ENCODE measurements around the gene MS4A14.
"Not testable (repeated sequence)": the region's sequence is repeated elsewhere in the genome, so short reads cannot be mapped to it uniquely, and the experiment has no call there.

Gene MS4A14

GRCh38 chr11:60396382-60396781, at the start of gene MS4A14:
Gene MS4A14 (plus strand): TSS chr11:60396459. CDS start chr11:60396579, 120 bp downstream.
- no peak for DNase-seq

DNA sequence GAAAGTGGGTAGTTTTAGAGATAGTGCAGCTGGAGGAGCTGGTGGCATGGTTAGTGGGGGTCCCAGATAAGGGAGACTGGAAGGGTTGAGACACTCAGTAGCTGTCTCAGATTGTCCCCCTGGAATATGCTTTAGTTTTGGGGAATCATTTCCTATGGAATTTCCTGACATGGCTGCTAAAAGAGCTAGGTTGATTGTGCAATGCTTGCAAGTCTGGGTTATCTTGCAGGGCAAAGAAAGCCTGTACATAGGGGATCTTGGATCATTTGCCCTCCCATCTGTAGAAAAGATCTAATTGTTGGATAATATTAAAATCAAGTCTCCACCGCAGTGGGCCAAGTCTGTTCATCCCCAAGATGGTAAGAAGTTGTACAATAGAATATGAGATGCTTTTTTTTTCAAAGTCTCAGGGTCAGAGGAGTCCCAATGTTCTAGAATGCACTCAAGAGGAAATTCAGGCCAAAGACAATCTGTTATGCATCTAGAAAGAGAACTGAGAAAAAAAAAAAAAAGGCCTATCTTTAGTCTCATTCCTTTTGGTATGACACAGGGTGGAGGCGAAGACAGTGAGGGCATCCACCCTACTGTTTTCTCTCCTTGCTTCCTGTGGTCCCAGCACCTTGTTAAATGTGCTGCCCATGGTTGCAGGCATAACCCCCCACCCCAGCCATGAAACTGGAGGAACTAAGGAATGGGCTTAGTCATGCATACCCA, 49.0 kb upstream of the MS4A14 start:
- no peak for DNase-seq

- no peak for DNase-seq
These were observed 48.1 kb upstream of the MS4A14 start for GRCh38 chr11:60348116-60348515.

GRCh38 chr11:60349990-60350389, 46.3 kb upstream of the MS4A14 start:
- no peak for DNase-seq

DNA sequence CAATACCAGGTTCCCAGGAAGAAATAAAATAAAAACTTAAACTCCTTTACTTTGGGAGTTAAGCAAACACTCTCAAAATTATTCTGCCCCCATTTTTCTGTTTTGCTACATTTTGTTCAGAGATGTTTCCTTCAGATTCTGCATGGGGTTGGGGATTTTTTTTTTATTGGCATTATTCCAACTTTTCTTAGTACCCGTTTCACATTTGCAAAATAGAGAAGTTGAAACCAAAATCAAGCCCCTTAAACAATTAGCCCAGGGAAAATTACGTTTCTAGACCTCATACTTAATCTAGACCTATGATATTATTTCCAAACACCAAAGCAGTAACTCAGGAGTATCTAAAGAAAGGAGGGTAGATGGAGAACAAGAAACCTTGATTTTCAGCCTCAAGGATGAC, 38.5 kb upstream of the MS4A14 start:
- no peak for DNase-seq

GRCh38 chr11:60360621-60361020, 35.6 kb upstream of the MS4A14 start:
- no peak for DNase-seq

GRCh38 chr11:60362241-60362640, 34.0 kb upstream of the MS4A14 start:
- DNase-seq: no peak

DNA sequence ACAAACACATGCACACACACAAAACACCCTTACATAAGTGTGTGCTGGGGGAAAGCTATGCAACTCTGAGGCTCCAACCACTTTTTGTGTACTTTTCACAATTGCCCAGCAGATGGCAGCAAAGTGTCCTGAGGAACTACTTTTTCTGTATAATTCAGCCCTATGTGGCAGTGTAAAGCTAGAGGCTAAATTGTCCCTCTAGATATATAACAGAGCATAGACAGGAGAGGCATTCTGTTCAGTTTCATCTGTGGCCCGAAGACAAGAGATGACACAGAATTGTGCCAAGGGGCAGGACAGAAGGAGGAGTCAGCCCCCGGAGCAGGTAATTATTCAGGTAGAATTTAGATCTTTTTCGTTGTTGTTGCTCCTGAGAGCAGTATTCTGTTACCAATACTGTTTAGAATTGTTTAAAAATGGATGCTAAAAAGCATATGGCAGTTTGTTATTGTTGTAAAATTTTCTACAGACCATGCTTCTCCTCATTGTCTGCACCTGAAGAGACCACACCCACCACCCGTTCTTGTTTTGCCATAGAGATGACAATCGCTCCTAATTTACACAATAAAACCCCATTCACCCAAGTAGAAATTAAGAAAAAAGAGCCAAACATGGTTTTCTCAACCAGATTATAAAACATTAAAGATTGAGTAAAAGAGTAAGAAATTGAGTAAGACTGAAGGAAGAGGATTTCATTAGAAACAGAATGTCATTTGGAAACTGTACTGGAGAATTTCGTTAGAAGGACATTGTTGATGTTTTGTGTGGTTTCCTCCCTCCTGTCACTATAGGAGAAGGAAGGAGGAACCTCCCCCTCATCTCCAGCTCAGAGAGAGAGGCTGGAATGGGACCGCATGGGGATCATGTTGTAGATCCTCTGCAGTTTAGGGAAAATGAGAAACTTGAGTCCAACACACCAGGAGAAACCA, 32.5 kb upstream of the MS4A14 start:
- peak; percentile 33 for DNase-seq

DNA sequence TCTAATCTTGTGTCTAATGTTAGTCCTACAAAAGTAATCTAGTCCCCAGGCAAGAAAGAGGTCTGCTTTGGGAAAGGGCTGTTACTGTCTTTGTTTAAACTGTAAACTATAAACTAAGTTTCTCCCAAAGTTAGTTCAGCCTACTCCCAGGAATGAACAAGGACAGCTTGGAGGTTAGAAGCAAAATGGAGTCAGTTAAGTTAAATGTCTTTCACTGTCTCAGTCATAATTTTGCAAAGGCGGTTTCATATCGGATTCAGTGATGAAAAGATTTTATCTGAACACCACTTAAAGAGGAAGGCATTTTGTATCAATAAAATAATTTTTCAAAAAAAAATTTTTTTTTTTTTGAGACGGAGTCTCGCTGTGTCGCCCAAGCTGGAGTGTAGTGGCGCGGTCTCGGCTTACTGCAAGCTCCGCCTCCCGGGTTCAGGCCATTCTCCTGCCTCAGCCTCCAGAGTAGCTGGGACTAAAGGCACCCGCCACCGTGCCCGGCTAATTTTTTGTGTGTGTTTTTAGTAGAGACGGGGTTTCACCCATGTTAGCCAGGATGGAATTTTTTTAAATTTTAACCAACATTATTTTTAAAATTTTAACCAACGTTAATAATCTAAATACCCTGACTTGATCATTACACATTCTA, 29.9 kb upstream of the MS4A14 start:
- DNase-seq: not testable (repeated sequence)

- no peak for DNase-seq
These were observed 29.2 kb upstream of the MS4A14 start for GRCh38 chr11:60367009-60367408.

DNA sequence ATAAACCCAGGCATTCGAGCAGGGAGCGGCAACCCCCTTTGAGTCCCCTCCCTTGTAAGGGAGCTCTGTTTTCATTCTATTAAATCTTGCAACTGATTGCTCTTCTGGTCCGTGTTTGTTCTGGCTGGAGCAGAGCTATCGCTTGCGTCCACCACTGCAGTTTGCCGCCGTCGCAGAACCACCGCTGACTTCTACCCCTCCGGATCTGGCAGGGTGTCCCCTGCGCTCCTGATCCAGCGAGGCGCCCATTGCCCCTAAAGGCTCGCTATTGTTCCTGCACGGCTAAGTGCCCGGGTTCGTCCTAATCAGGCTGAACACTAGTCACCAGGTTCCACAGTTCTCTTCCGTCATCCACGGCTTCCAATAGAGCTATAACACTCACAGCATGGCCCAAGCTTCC, 28.4 kb upstream of the MS4A14 start:
- DNase-seq: no peak

GRCh38 chr11:60370252-60370810, 25.9 kb upstream of the MS4A14 start:
- DNase-seq: no peak

GRCh38 chr11:60370811-60371298, 25.4 kb upstream of the MS4A14 start:
- no peak for DNase-seq

DNA sequence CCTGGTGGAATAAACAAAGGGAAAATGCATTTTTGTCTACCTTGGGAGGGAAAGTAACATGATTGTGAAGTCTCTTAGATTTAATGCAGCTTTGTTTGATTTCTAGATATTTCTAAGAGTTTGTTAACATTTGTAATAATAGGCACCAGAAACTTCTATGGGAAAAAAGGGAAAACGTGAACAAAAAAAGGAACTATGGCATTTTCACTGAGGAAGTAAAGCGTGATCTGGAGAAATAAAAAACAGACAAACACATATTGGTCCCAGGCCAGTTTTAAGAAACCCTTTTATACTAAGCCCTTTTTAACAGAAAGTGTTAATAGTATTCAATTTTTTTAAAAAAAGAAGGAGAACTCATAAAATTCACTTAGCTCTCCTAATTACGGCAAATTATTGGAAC, 24.9 kb upstream of the MS4A14 start:
- no peak for DNase-seq

GRCh38 chr11:60371854-60372253, 24.4 kb upstream of the MS4A14 start:
- DNase-seq: no peak

DNA sequence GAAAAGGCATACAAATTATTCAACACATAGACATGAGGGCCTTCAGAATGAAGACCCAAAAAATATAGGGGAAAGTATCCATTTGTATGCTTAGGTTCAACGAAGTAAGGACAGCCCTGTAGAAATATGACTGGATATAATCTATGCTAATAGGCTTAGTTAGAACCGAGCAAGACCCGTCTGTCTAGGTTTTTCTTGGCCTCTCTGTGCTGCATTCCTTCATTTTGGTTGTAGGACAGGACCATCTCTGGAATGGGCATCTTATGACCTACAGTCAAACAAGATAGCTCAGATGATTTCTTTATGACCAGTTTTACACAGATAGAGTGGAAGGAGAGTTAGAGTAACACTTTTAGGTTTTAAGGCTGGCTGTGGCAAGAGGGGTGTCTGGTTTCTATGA, 23.5 kb upstream of the MS4A14 start:
- no peak for DNase-seq

DNA sequence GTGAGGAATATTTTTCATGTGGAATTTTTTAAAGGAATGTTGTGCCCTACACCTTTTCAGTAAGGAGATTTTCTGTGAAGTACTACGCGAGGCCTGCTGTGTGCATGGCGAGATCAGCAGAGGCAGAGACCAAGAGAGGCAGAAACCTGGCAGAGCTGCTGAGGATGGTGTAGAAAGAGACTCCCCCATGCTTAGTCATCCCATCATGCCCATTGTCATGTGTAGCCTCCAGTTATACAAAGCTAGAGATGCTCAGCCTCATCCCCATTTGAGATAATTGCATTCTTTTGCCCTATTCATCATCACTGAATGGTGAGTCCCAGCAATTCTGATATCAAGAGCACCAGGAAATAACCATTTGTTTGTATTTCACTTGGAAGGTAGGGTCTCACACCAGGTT, 20.9 kb upstream of the MS4A14 start:
- DNase-seq: no peak

GRCh38 chr11:60376601-60377000, 19.7 kb upstream of the MS4A14 start:
- no peak for DNase-seq

DNA sequence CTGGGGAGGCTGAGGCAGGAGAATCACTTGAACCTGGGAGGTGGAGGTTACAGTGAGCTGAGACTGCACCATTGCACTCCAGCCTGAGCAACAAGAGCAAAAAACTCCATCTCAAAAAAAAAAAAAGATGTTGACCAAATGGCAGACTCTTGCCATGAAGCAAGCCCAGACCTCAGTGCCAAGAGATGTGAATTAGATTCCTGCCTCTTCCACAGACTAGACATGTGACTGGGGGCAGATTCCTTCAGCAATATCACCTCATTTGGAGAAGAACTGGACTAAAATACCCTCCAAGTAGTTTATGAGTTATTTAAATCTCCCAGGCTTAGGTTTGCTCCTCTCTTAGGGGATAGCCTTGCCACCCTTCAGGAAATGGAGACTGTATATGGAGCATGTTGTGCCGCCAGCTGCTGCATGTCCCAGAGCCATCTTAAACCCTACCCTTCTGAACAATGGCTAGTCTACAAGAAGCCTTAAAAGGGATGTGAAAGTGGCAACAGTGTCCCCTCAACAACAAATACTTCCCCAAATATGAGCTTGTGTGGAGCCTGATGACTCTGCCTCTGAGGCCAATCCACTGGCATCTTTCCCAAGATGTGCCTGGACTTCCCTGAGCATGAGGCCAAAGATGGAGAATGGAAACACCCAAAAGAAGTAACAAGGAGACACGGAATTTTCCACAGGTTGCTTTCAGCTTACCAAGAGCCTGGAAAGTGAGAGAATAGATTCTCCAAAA, 18.7 kb upstream of the MS4A14 start:
- no peak for DNase-seq

DNA sequence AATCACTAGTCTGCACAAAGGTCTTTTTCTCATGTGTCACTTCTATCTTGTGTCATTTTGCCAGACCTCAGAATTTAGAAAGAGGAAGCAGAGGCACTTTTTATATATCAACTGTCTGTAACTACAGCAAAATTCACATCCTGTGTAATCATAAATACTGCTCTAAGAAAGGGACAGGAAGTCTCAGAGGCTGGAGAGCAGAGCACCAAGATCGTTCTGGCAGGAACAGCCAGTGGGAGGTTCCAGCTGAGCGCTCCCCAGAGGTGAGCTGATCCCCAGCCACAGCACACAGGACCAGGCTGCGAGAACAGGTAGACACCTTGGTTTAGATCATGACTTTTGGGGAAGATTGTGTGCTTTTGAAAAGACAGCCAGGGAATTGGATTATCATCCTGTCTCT, 17.9 kb upstream of the MS4A14 start, which contains the start of gene MS4A7:
Gene MS4A7 (plus strand): TSS at position 179 of the 400 bp plus-strand sequence. CDS start 4,610 bp downstream, outside the sequence.
- DNase-seq: no peak

GRCh38 chr11:60389279-60389910, 6.9 kb upstream of the MS4A14 start:
- no peak for DNase-seq

GRCh38 chr11:60390419-60390818, 5.8 kb upstream of the MS4A14 start:
- DNase-seq: no peak
